ENCODE results near the gene NECTIN1.
"Not testable (repeated sequence)": the region's sequence is repeated elsewhere in the genome, so short reads cannot be mapped to it uniquely, and the experiment has no call there.

NECTIN1 gene

DNA sequence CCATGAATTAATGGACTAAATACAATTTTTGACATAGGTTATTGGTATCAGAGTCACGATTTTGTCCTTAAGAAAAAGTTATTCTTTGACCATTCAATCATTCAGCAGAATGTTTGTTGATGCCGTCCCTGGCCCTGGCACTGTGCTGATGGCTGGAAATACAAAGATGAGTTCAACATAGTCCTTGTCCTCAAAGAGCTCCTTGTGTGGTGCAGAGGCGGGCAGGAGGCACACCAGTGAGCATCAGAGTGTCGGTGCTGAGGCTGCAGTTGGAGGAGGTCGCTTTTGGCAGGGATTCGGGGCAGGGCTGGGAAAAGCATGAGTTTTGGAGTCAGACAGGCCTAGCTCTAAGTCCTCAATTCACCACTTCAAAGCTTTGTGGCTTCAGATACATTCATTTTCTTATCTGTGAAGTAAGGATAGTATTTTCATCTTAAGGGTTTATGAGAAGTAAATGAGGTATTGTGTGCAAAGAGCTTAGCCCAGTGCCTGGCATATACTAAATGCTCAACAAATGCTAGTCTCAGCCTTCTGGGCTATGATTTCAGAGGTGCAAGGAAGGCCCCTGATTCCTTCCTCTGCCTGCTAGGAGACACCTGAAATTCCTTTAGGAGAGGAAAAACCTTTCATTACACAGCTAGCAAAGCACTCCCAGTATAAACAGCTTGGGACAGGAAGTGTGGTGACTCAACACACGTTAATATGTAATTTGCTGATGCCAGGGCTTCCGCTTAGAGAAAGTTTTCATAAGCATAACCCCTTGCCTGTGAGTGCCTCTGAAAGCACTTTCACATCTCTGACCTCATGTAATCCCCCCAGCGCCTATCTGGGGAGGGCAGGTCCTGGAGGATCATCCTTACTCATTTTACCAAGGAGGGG lies 113.8 kb downstream of the NECTIN1 start:
- no peak for DNase-seq

DNA sequence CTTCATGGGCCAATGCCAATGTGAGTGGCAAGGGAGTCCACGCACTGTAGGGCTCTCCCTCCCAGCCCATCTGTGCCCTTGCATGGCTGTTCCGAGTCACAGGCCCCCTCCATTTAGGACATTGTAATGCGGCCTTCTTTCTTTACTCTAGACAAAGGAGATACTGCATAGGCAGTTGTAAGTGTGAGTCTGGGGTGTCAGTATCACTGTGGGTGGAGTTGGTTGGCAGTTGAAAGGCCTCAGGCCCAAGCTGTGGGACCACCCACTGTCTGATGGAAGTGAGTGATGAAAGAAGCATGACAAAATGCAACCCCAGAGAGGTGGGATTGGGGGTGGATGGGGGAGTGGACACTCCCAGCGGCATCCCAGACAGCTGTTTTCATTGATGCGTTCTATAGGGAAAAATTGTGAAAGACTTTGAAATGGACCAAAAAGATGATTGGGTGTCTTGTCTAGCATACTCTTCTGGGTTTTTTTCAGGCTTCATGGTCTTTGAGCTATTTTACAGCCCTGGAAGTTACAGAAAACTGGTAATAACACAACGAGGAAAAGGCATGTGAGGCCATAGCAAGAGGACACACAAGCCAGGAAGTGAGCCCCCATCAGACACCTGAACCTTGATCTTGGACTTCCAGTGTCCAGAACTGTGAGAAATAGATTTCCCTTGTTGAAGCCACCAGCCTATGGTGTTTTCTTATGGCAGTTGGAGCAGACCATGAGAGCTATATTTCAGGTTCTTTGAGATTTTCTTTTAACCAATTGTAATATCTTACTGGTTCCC lies 114.6 kb downstream of the NECTIN1 start:
- DNase-seq, result no peak

DNA sequence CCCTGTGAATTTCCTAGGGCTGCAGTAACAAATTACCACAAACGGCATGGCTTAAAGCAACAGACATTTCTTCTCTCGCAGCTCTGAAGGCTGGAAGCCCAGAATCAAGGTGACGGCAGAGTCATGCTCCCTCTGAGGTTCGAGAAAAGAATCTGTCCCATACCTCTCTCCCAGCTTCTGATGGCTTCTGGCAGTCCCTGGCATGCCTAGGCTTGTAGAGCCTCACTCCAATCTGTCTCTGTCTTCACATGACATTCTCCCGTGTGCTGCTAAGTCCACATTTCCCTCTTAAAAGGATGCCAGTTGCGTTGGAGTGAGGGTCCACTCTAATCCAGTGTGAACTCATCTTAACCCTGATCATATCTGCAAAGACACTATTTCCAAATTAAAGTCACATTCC lies 116.2 kb downstream of the NECTIN1 start:
- DNase-seq, result no peak

DNA sequence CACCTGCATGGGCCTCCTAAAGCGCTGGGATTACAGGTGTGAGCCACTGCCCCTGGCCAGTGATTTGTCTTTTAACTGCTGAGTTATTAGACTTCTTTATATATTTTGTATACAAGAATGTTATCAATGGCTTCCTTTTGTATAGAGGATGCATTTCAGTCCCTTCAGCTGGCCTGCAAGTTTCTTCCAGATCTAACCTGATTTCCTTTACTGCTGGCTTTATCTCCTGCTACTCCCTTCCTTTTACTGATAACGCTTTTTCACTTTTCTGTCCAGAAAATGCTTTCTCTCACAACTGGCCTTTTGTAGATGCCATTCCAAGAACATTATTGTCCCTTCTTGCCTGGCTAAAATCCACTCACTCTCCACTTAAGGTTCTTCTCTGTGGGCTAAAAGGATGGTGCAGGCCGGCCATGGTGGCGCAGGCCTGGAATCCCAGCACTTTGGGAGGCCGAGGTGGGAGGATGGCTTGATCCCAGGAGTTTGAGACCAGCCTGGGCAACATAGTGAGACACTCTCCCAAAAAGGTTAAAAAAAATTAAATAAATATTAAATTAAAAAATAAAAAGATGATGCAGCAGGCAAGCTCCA lies 118.1 kb downstream of the NECTIN1 start:
- no peak for DNase-seq

DNA sequence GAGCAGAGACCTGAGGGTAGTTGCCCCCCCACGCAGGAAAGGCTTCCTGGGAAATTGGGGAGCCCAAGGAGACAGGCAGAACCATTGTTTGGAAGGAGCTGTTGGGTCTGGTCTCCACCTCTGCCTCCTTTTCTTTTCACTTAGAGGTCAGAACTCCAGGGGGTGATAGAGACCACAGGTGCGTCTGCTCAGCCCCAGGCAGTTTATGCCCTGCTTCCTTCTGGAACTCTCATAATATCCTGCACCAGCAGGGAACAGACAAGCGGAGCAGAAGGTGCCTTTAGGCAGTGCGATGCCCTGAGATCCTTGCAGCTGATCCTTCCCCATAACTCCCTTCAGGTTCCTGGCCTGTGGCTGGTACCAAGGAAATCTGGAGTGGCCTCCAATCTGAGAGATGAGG lies 120.2 kb downstream of the NECTIN1 start:
- no peak for DNase-seq

DNA sequence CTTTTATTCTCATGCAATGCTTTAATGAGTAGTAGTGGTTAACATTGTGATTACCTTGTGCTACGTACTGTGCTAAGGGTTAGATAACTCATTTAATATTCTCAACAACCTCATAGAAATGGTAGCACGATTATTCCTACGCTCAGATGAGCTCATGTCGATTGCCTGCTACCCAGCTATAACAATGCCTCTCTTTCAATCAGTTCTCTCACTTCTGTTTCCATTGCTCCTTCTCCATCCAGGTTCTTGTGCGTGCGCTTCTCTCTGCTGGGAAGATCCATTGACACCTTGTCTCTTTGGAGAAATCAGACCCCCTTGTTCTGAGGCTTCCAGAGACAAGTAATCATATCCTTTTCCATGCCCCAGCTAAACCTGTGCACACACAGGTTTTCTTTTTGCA lies 120.8 kb downstream of the NECTIN1 start:
- no peak for DNase-seq

DNA sequence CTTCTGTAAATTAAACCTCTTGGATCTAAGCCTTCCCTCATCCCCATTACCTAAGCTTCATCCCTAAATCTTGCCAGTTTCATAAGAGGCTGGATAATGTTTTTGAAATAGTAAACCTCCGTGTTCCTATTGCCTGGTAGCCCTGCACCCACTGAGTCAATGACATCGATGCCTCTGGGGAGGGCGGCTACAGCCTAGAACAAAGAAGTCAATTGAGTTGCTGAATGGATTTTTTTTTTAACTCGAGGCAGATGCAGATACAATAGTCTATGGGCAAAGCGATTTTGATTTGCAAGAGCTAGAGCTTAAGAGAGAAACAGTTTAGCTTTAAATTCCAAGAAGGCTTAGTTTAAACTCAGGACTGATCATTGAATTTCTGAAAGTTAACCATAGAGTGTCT lies 121.3 kb downstream of the NECTIN1 start:
- no peak for DNase-seq

DNA sequence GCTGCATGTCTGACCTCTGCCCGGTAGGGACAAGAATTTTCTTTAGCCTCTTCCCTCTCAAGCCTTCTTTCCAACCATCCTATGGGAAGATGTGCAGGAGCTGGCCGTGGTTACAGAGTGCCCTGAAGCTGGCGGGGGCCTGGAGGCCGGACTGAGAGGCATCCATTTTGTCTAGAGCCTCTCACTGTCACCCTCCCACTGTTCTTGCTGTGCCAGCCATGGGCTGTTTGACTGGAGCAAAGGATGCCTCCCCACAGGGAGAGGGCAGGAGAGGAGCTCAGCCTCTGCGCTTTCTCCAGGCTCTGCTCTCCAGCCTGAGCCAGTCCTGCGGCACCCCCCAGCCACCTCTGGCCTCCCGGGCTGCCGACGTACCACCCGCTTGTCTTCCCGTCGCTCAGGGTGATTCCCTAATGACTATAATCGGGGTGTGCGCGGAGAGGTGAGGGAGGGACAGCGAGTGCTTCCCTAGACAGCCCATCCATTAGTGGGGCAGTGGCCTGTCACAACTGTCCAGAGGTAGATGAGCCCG lies 123.8 kb downstream of the NECTIN1 start:
- DNase-seq, result no peak

DNA sequence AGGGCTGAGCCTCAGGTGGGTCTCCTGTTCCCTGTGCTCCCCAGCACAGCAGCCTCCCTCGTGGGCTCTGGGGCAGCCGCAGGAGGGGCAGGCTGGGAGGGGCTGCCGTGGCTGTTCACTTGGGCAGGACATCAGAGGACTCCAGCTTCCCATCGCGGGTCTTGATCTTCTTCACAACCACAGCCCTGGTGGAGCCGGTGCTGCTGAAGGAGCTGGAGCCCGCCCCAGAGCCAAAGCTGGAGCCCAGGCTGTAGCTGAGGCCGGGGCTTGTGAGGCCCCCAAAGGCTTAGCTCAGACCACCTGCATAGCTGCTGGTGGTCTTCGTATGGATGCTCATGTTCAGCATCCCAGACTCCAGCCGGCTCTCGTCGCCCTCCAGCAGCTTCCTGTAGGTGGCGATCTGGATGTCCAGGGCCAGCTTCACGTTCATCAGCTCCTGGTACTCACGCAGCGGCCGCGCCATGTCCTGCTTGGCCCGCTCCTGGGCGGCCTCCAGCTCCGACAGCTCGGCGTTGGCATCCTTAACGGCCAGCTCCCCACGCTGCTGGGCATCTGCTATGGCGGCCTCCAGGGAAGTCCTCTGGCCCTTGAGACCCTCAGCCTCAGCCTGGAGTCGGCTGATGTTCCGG lies 126.1 kb downstream of the NECTIN1 start:
- no peak for DNase-seq

DNA sequence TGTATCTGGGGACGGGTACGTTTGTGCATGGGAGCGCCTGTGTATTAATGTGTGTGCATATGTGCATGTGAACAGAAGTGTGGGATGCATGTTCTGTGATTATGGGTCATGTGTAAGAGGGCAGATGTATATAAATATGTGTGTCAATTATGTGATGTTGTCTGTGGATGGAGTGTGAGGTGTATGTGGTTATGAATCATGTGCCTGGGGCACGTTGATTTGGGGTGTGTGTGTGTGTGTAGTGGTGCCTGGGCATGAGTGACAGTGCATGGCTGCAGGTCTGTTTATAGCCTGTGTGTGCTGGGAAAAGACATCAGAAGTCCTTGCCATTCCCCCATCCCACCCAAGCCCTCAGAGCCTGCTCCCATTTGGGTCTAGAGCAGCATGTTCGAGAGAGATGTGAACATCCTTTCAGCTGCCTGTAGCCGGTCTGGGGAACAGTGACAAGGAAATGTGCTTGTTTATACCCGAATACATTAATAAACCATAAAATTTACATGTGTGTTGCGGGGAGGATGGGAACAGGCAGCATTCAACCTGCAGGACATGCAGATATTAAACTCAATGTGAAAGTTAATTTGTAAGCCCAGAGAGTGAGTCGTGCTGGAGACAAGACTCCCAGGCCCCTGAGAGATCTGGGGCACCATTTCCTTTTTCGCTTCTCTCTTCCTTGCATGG lies 129.0 kb downstream of the NECTIN1 start:
- no peak for DNase-seq

DNA sequence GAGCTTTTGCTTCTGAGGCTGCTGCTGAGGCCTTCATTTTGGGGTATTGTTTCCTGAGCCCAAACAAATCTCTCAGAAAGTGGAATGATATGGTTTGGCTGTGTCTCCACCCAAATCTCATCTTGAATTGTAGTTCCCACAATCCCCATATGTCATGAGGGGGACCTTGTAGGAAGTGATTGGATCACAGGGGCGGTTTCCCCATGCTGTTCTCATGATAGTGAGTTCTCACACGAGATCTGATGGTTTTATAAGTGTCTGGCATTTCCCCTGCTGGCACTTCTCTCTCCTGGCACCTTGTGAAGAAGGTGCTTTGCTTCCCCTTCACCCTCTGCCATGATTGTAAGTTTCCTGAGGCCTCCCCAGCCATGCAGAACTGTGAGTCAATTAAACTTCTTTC lies 133.1 kb downstream of the NECTIN1 start:
- DNase-seq, result not testable (repeated sequence)

DNA sequence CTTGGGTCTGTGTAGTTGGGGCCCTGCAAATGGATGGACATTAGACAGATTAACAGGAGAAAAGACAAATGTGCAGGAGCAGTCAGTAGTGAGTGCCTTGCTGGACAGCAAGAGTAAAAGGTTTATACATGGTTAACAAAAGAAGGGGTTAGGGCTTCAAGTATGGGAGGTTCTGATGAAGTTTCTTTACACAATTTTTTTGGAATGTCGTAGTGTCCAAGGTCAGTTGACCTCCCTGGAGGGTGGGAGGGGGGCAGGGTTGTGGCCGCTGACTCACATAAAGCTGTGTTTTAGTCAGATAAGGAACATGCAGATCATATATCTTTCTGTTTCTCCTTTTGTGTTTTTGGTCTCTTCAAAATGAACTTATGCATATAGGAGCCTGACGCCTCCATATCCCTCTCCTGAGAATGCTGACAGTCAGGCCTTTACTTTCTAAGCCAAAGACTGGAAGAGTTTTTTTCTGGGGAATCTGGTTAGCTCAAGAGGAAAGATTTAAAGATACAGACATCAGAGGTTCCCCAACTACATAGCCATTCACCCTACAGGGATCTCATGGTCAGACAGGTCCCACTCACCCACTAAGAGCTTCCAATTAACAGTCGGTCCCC lies 134.3 kb downstream of the NECTIN1 start:
- no peak for DNase-seq

DNA sequence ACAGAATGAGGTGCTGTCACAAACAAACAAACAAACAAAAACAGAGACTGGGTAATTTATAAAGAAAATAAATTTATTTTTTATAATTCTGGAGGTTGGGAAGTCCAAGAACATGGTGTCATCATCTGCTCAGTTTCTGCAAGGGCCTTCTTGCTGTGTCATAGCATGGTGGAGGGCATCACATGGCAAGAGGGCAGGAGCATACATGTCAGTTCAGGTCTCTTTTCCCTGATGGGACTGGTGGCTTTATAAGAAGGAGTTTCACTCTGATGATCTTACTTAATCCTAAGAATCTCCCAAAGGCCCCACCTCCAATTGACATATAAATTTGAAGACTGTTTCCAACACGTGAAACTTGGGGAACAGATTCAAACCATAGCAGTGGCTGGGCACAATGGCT lies 135.7 kb downstream of the NECTIN1 start:
- DNase-seq, result no peak

DNA sequence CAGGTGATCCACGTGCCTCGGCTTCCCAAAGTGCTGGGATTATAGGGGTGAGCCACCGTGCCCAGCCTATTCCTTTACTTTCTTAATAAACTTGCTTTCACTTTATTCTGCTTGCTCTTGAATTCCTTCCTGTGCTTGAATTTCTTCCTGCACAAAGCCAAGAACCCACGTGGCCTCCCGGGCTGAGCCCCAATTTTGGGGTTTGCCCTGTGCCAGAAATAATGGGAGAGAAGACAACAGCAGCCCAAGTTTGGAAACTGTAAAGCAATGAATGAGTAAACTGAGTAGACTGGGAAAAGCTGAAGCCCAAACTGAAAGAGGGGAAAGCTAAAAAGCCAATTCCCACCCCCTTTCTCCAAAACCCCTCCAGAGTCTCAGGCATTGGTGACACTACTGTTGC lies 136.4 kb downstream of the NECTIN1 start:
- DNase-seq, result no peak

DNA sequence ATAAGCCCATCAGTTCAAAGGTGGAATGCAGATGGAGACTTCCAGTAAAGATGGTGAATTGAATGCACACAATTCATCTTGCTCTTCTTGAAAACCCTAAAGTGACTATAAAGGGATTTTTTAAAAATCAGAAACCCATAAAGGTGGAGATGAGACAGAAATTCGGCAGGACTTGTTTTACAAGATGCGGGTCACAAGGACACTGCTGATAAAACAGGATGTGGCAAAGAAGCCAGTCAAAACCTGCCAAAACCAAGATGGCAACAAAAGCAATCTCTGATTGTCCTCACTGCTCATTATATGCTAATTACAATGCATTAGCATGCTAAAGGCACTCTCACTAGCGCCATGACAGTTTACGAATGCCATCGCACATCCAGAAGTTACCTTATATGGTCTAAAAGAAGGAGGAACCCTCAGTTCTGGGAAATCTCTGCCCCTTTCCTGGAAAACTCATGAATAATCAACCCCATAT lies 137.1 kb downstream of the NECTIN1 start:
- no peak for DNase-seq

DNA sequence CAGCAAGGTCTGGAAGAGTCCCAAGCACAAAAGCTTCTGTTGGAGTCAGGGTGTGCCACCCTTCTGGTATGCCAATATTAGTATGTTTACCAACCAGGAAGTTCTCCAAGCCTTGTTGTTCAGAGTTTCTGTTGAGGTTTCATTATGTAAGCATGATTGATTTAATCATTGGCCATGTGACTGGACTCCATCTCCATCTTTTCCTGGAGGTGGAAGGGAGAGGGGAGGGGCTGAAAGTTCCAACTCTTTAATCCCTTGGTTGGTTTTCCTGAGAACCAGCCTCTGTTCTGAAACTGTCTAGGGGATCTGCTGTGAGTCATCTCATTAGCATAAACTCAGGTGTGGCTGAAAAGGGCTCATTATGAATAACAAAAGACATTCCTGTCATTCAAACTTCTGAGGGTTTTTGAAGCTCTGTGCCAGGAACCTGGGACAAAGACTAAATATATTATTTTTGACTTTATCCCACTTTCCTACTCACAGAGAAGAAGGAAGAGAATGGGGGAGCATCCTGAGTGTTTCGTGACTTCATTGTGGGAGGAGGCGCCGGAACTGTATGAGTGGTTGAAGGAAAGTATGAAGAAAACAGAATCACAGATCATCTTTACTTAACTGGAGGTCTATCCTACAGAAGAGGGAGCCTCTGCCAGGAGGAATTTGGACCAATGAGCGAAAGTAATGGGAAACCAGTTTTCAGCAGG lies 138.2 kb downstream of the NECTIN1 start:
- DNase-seq, result no peak

DNA sequence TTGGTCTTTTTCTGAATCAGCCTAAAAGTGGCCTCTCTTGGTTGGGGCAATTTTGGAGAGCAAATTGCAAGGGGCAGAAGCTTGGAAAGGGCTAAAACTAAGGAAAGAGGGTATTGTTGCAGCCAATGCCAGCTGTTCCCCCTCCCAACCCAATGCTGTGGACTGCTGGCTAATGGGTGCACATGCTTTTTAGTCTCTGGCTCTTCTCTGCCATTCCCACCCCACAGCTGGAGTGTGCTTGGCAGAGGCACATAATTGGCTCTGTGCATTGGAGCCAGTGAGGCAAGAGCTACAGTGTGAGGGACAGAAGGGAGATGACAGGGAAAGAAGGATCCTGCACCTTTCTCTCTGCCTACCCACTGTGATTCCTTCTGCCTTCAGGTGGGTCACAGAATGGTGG lies 140.0 kb downstream of the NECTIN1 start:
- DNase-seq, result no peak

Data from effector CD4-positive, alpha-beta T cell (primary cell).